Kidney (tissue), 14 donors: Measurements from ENCODE around the gene TMEM209. TPM values are rescaled to one million over a fixed set of nuclear protein-coding genes. Genes with fewer than 3 reads are reported as not detected.

Experiments used
- DNase-seq, 5 donors: peaks; one replicate each; pipeline ENCODE4 v3.0.0-alpha.2; 2013 to 2020
- FAIRE-seq: peaks from 2 replicates; lab custom pipeline; 2012; peaks lifted over from hg19 to GRCh38; lab: Jason Lieb, UNC
- H3K27ac ChIP-seq, 2 donors: one replicate each; pipeline ENCODE4 v1.7.0; 2013; ENCODE audit warnings: low read depth in 2 of 2, low read length in 2 of 2, inconsistent platforms in 1 of 2
- H3K27me3 ChIP-seq: one replicate; pipeline ENCODE4 v1.7.1; 2013; ENCODE audit warnings: low read length, inconsistent platforms; ENCODE audit not compliant: control insufficient read depth, insufficient read depth
- H3K36me3 ChIP-seq, 3 donors: one replicate each; pipeline versions ENCODE4 v1.7.0 to v1.7.1; 2013; ENCODE audit warnings: low read length in 3 of 3, control low read depth in 1 of 3, inconsistent platforms in 1 of 3; ENCODE audit not compliant: insufficient read depth in 3 of 3, control insufficient read depth in 2 of 3
- H3K4me1 ChIP-seq, 3 donors: one replicate each; pipeline versions ENCODE4 v1.7.0 to v1.7.1; 2013; ENCODE audit warnings: low read length in 3 of 3, inconsistent platforms in 1 of 3, low read depth in 1 of 3; ENCODE audit not compliant: control insufficient read depth in 2 of 3, insufficient read depth in 2 of 3
- H3K4me3 ChIP-seq, 3 donors: one replicate each; pipeline versions ENCODE4 v1.7.0 to v1.8.1; 2013; ENCODE audit warnings: low read length in 3 of 3, control low read depth in 1 of 3, inconsistent platforms in 1 of 3
- H3K9ac ChIP-seq, 3 donors: one replicate each; pipeline versions ENCODE4 v1.7.0 to v1.7.1; 2013; ENCODE audit warnings: low read length in 3 of 3, control low read depth in 1 of 3, inconsistent platforms in 1 of 3
- H3K9me3 ChIP-seq, 3 donors: one replicate each; pipeline versions ENCODE4 v1.7.0 to v1.7.1; 2013; ENCODE audit warnings: low read length in 3 of 3, control low read depth in 1 of 3, inconsistent platforms in 1 of 3; ENCODE audit not compliant: control insufficient read depth in 2 of 3, insufficient read depth in 1 of 3
- CTCF ChIP-seq: IDR thresholded peaks from 3 replicates; pipeline ENCODE4 v1.5.1; 2012; ENCODE audit warnings: mild to moderate bottlenecking, moderate library complexity, borderline replicate concordance; ENCODE audit not compliant: insufficient read depth; ENCODE audit errors: extremely low read depth
- intact Hi-C: fragments of 100-400 bp; cut with DNase I; formaldehyde crosslinking; loops from one replicate; pipeline ENCODE4 v1.11.1; 2022
- polyA plus RNA-seq: library from polyadenylated mRNA; stranded (reverse); fragments of 350-450 nt; fragmentation: Illumina TruSeq; extraction: RNeasy Lipid Tissue Mini Kit (QIAGEN cat#74804); gene quantifications from one replicate; pipeline ENCODE4 v1.2.3, GENCODE V29; 2014; ENCODE audit warnings: low read depth, low replicate concordance; ENCODE audit not compliant: insufficient read depth
- total RNA-seq: library from RNA; stranded (reverse); fragmentation: NEBNext Ultra II Directional; extraction: Animal tissue kit (Norgen Biotek cat#: 25700); gene quantifications from one replicate; pipeline ENCODE4 v1.2.1, GENCODE V29; 2021
- donor health status: control.
- donor health status: control.
- donor health status: control.
- donor health status: control.
- donor health status: control.
- donor health status: DM: yes; HTN: yes; CAD: no.
- donor health status: Normal renal cell carcinoma (clear cell type).

The TMEM209 gene
- total and polyA plus RNA-seq, 2 donors from 2014 or later: 4.3 to 29.0 TPM

- peaks cover 0 to 3% (median 0%) of the 10 kb centered on the region in 3 donors for H3K36me3 ChIP-seq
- TF ChIP-seq CTCF: no peak
- no peak for DNase-seq
- no peak within 1 kb of the TSS for H3K27ac ChIP-seq
- intact Hi-C loops: no loop called here
- no peaks in the 10 kb centered on the region for H3K9me3 ChIP-seq
- H3K27me3 ChIP-seq: no peaks in the 10 kb centered on the region
- no peak within 1 kb of the TSS for H3K9ac ChIP-seq
- no peak within 1 kb of the TSS for H3K4me3 ChIP-seq
- H3K4me1 ChIP-seq: peaks cover 0 to 5% (median 0%) of the 10 kb centered on the region in 3 donors
- FAIRE-seq: no peak
These were observed 2.4 kb upstream of the TMEM209 start, which contains the start of gene SSMEM1 for GRCh38 chr7:130207642-130208041. SSMEM1 (plus strand) TSS chr7:130207860; CDS start chr7:130207911, 51 bp downstream.

- H3K36me3 ChIP-seq: peaks cover 0 to 5% (median 3%) of the 10 kb centered on the region in 3 donors
- DNase-seq (no peak), FAIRE-seq (no peak)
- H3K4me1 ChIP-seq: peaks cover 0 to 5% (median 0%) of the 10 kb centered on the region in 3 donors
- intact Hi-C loops: no loop called here
- H3K4me3 ChIP-seq: no peak overlapping the region
- H3K27me3 ChIP-seq: no peaks in the 10 kb centered on the region
- no peak for TF ChIP-seq CTCF
- no peak overlapping the region for H3K27ac ChIP-seq
- no peaks in the 10 kb centered on the region for H3K9me3 ChIP-seq
- no peak overlapping the region for H3K9ac ChIP-seq
These were observed 1.8 kb upstream of the TMEM209 start for GRCh38 chr7:130207033-130207432.

GRCh38 chr7:130201796-130202195 lies 3.4 kb downstream of the TMEM209 start:
- DNase-seq (peak in 1 of 5 donors; percentile 32), FAIRE-seq (no peak)
- Histone ChIP-seq H3K9ac (no peak overlapping the region), H3K4me3 (no peak overlapping the region), H3K4me1 (peaks cover 0 to 5% (median 0%) of the 10 kb centered on the region in 3 donors), H3K27me3 (no peaks in the 10 kb centered on the region), H3K9me3 (no peaks in the 10 kb centered on the region), H3K36me3 (peaks cover 3 to 14% (median 8%) of the 10 kb centered on the region in 3 donors), H3K27ac (no peak overlapping the region)
- no peak for TF ChIP-seq CTCF
- intact Hi-C loops: no loop called here

DNA sequence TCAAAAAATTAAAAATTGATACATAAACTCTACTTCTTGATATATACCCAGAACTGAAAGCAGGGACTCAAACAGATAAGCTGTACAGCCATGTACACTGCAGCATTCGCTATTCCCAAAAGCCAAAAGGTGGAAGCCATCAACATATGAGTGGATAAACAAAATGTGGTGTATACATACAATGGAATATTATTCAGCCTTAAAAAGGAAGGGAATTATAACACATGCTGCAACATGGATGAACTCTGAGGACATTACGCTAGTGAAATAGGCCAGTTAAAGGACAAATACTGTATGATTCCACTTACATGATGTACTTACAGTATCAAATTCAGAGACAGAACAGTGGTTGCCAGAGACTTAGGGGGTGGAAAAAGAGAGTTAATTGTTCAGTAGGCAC lies 8.1 kb downstream of the TMEM209 start:
- no peaks in the 10 kb centered on the region for H3K9me3 ChIP-seq
- DNase-seq (no peak), FAIRE-seq (no peak)
- intact Hi-C loops: no loop called here
- no peaks in the 10 kb centered on the region for H3K27me3 ChIP-seq
- no peak overlapping the region for H3K9ac ChIP-seq
- H3K36me3 ChIP-seq: peaks cover 3 to 15% (median 6%) of the 10 kb centered on the region in 3 donors
- no peak overlapping the region for H3K4me3 ChIP-seq
- no peak overlapping the region for H3K27ac ChIP-seq
- H3K4me1 ChIP-seq: no peaks in the 10 kb centered on the region
- TF ChIP-seq CTCF: no peak
